SK-N-SH (cell line): ENCODE measurements around the gene NFASC. TPM values are rescaled to one million over a fixed set of nuclear protein-coding genes. Genes with fewer than 3 reads are reported as not detected.

ENCODE experiments used
- CTCF ChIA-PET: fragments of 300-600, 350-600 bp; formaldehyde crosslinking; extraction: SDS; loops from one replicate; lab custom pipeline; 2021; lab: Yijun Ruan, JAX
- POLR2A ChIA-PET: fragments of 350-600 bp; sonication (Branson Sonifier 250); formaldehyde crosslinking; extraction: SDS; loops from one replicate; lab custom pipeline; 2020; ENCODE audit warnings: antibody characterized with exemption, inconsistent platforms; lab: Yijun Ruan, JAX
- DNase-seq: peaks from one replicate; pipeline ENCODE4 v3.0.0; 2012
- H2AFZ ChIP-seq: fragments of 200-600 bp; sonication (generic); 2 replicates; pipeline ENCODE4 v1.8.1; 2016; ENCODE audit warnings: antibody characterized with exemption, mild to moderate bottlenecking, low read depth
- H3F3A ChIP-seq: fragments of 200-600 bp; sonication (generic); replicated peaks from 2 replicates; pipeline ENCODE3; 2016; ENCODE audit warnings: antibody characterized with exemption, mild to moderate bottlenecking; ENCODE audit not compliant: insufficient read depth
- H3K27ac ChIP-seq, 2 experiments: fragments of 200-500 bp in 1 of 2; fragments of 200-600 bp in 1 of 2; sonication (Bioruptor generic) in 1 of 2; sonication (generic), shearing (Covaris generic) in 1 of 2; 2 replicates each; pipeline versions ENCODE4 v1.5.1 to v1.6.1; 2014 to 2016; ENCODE audit warnings: low read depth in 2 of 2, inconsistent platforms in 1 of 2, low read length in 1 of 2, mild to moderate bottlenecking in 1 of 2, mixed read lengths in 1 of 2
- H3K27me3 ChIP-seq: fragments of 200-600 bp; sonication (generic), shearing (Covaris generic); 2 replicates; pipeline ENCODE4 v1.6.1; 2016; ENCODE audit warnings: mixed run types; ENCODE audit not compliant: insufficient read depth
- H3K36me3 ChIP-seq, 2 experiments: fragments of 200-500 bp in 1 of 2; fragments of 200-600 bp in 1 of 2; sonication (Bioruptor generic) in 1 of 2; sonication (generic) in 1 of 2; replicated peaks in 1 of 2; 2 replicates each; pipeline versions ENCODE3 to v1.5.1; 2014 to 2016; ENCODE audit warnings: low read length in 1 of 2, mild to moderate bottlenecking in 1 of 2; ENCODE audit not compliant: insufficient read depth in 2 of 2, control insufficient read depth in 1 of 2
- H3K4me1 ChIP-seq, 2 experiments: fragments of 200-500 bp in 1 of 2; fragments of 200-600 bp in 1 of 2; sonication (Bioruptor generic) in 1 of 2; sonication (generic), shearing (Covaris generic) in 1 of 2; 2 replicates each; pipeline versions ENCODE4 v1.5.1 to v1.6.1; 2014 to 2016; ENCODE audit warnings: low read depth in 1 of 2, low read length in 1 of 2, mixed run types in 1 of 2; ENCODE audit not compliant: insufficient read depth in 2 of 2, control insufficient read depth in 1 of 2
- H3K4me2 ChIP-seq: fragments of 200-600 bp; sonication (generic), shearing (Covaris generic); 2 replicates; pipeline ENCODE4 v1.6.1; 2017; ENCODE audit warnings: mixed run types
- H3K4me3 ChIP-seq, 2 experiments: fragments of 200-500 bp in 1 of 2; fragments of 200-600 bp in 1 of 2; sonication (Bioruptor generic) in 1 of 2; sonication (generic), shearing (Covaris generic) in 1 of 2; 2 replicates each; pipeline versions ENCODE4 v1.5.1 to v1.8.1; 2014 to 2016; ENCODE audit warnings: low read depth in 2 of 2, inconsistent platforms in 1 of 2, low read length in 1 of 2, mild to moderate bottlenecking in 1 of 2, mixed read lengths in 1 of 2, moderate library complexity in 1 of 2
- H3K79me2 ChIP-seq: fragments of 200-600 bp; sonication (generic); 2 replicates; pipeline ENCODE4 v1.8.1; 2017; ENCODE audit warnings: mild to moderate bottlenecking; ENCODE audit not compliant: insufficient read depth
- H3K9ac ChIP-seq: fragments of 200-600 bp; sonication (generic); 2 replicates; pipeline ENCODE4 v1.6.1; 2017; ENCODE audit warnings: mixed run types
- H3K9me2 ChIP-seq: fragments of 200-600 bp; sonication (generic); 2 replicates; pipeline ENCODE4 v1.6.1; 2017; ENCODE audit warnings: mixed run types
- H3K9me3 ChIP-seq: fragments of 200-600 bp; sonication (generic); 2 replicates; pipeline ENCODE4 v1.6.1; 2017; ENCODE audit warnings: mixed run types, mild to moderate bottlenecking, moderate library complexity
- H4K20me1 ChIP-seq: fragments of 200-600 bp; sonication (generic); 2 replicates; pipeline ENCODE4 v1.6.1; 2017; ENCODE audit warnings: mild to moderate bottlenecking, mixed run types; ENCODE audit not compliant: insufficient read depth
- CHD2 ChIP-seq: fragments of 150-350 bp; IDR thresholded peaks from 2 replicates; pipeline ENCODE4 v1.6.1; 2018; ENCODE audit warnings: low read length; ENCODE audit not compliant: partially characterized antibody
- EZH2phosphoT487 ChIP-seq: fragments of 200-600 bp; sonication (generic); IDR thresholded peaks from 2 replicates; pipeline ENCODE4 v1.6.1; 2017; ENCODE audit warnings: low read depth, mixed run types, mild to moderate bottlenecking, antibody characterized with exemption, moderate library complexity, borderline replicate concordance
- FOXJ3 ChIP-seq: sonication (generic); formaldehyde crosslinking; IDR thresholded peaks from 2 replicates; pipeline ENCODE4 v1.5.1; 2020; ENCODE audit warnings: mild to moderate bottlenecking, missing genetic modification reagents
- GABPA ChIP-seq: IDR thresholded peaks from 2 replicates; pipeline ENCODE4 v1.4.0; 2012; ENCODE audit warnings: low read depth, mild to moderate bottlenecking
- JUND ChIP-seq: IDR thresholded peaks from 2 replicates; pipeline ENCODE4 v1.4.0; 2012
- MAX ChIP-seq: IDR thresholded peaks from 2 replicates; pipeline ENCODE4 v1.4.0; 2012; ENCODE audit warnings: low read depth
- MXI1 ChIP-seq: IDR thresholded peaks from 2 replicates; pipeline ENCODE4 v1.6.1; 2012; ENCODE audit warnings: mild to moderate bottlenecking, low read depth, low read length, improper control_type of control experiment
- NFIC ChIP-seq: IDR thresholded peaks from 2 replicates; pipeline ENCODE4 v1.4.0; 2012; ENCODE audit warnings: borderline replicate concordance
- NRF1 ChIP-seq: IDR thresholded peaks from 2 replicates; pipeline ENCODE4 v1.6.1; 2012; ENCODE audit warnings: low read depth, mild to moderate bottlenecking, low read length
- RAD21 ChIP-seq: IDR thresholded peaks from 2 replicates; pipeline ENCODE4 v1.6.1; 2012; ENCODE audit warnings: mild to moderate bottlenecking, low read length
- REST ChIP-seq: IDR thresholded peaks from 2 replicates; pipeline ENCODE4 v1.6.1; 2012; ENCODE audit warnings: mild to moderate bottlenecking, low read depth, low read length, moderate library complexity
- RXRA ChIP-seq: IDR thresholded peaks from 2 replicates; pipeline ENCODE4 v1.4.0; 2012; ENCODE audit warnings: low read depth, mild to moderate bottlenecking, borderline replicate concordance
- SIN3A ChIP-seq: IDR thresholded peaks from 2 replicates; pipeline ENCODE4 v1.6.1; 2012; ENCODE audit warnings: low read depth, mild to moderate bottlenecking, low read length, moderate library complexity, borderline replicate concordance
- TAF1 ChIP-seq: IDR thresholded peaks from 2 replicates; pipeline ENCODE4 v1.6.1; 2012; ENCODE audit warnings: low read depth, mild to moderate bottlenecking, low read length, moderate library complexity, borderline replicate concordance
- TEAD4 ChIP-seq: IDR thresholded peaks from 2 replicates; pipeline ENCODE4 v1.4.0; 2012; ENCODE audit warnings: mild to moderate bottlenecking, borderline replicate concordance; ENCODE audit not compliant: insufficient read depth
- YY1 ChIP-seq: IDR thresholded peaks from 2 replicates; pipeline ENCODE4 v1.4.0; 2012; ENCODE audit warnings: low read depth, mild to moderate bottlenecking
- ZBTB33 ChIP-seq: IDR thresholded peaks from 2 replicates; pipeline ENCODE4 v1.4.0; 2012; ENCODE audit warnings: low read depth, borderline replicate concordance
- WGBS: methylation state at CpG from one replicate; pipeline ENCODE4 v1.1.6; 2017; ENCODE audit warnings: low lambda C conversion rate; 5-methylcytosine and 5-hydroxymethylcytosine counted together
- polyA plus RNA-seq, 3 experiments: library from polyadenylated mRNA; depleted of rRNA; stranded (reverse); fragments of >200 nt; gene quantifications; 2 replicates each; pipeline ENCODE4 v1.2.3, GENCODE V29; 2012
- TF ChIP-seq, protein P1 (sequence below): fragments of 150-350 bp; IDR thresholded peaks from 2 replicates; pipeline ENCODE4 v1.6.1; 2017; ENCODE audit warnings: antibody characterized with exemption, low read length, low read depth, borderline replicate concordance
- TF ChIP-seq, protein P2 (sequence below): fragments of 200-600 bp; sonication (generic); IDR thresholded peaks from 2 replicates; pipeline ENCODE4 v1.6.1; 2017; ENCODE audit warnings: antibody characterized with exemption, mild to moderate bottlenecking, moderate library complexity

NFASC gene
- polyA plus RNA-seq, 1 of the 3 experiments (the other 2 are of a cell fraction): 6.0 TPM

DNA sequence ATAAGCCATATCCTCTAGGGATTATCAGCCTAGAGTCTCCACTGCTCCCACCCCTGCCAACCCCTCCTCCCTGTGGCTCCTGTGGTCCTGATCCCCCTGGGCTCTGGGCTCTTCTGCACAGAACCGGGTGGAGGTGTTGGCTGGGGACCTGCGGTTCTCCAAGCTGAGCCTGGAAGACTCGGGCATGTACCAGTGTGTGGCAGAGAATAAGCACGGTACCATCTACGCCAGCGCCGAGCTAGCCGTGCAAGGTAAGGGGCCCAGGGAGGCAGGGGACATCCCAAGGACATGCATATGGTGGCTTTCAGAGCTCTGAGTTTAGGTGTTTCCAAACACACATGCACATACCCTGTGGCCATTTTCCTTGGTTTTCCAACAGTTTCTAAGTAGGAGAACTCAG, 191.7 kb downstream of the NFASC start:
- H3K4me2 ChIP-seq: no peak overlapping the region
- H4K20me1 ChIP-seq: no peaks in the 10 kb centered on the region
- H3K9me3 ChIP-seq: no peaks in the 10 kb centered on the region
- H3K79me2 ChIP-seq: no peaks in the 10 kb centered on the region
- peaks cover 0 to 5% of the 10 kb centered on the region in 2 experiments; a peak in 1 of 4 replicates for H3K4me1 ChIP-seq
- CTCF ChIA-PET: interaction anchor here (0.6 to 18.8 kb wide), 33 partner anchors 10 to 316 kb away, joined by 3 to 756 read pairs (median 15); partner anchors contain the start of genes CNTN2, RBBP5 and TMEM81
- no peak overlapping the region for H3K9ac ChIP-seq
- no peak overlapping the region for H3K27ac ChIP-seq
- 88% methylated on average over 7 of the region's 8 CpGs for WGBS
- no peaks in the 10 kb centered on the region for H3K27me3 ChIP-seq
- DNase-seq: no peak
- no peaks in the 10 kb centered on the region for H3F3A ChIP-seq
- no peaks in the 10 kb centered on the region for H3K36me3 ChIP-seq
- no peak overlapping the region for H3K4me3 ChIP-seq
- TF ChIP-seq NRF1 (no peak), YY1 (no peak), CHD2 (no peak), ZBTB33 (no peak), SIN3A (no peak), GABPA (no peak), REST (no peak), NFIC (no peak), MXI1 (no peak), FOXJ3 (no peak), TEAD4 (no peak), TAF1 (no peak), JUND (no peak), RXRA (no peak), RAD21 (no peak), EZH2phosphoT487 (no peak), MAX (no peak)
- TF ChIP-seq, protein P1, sequence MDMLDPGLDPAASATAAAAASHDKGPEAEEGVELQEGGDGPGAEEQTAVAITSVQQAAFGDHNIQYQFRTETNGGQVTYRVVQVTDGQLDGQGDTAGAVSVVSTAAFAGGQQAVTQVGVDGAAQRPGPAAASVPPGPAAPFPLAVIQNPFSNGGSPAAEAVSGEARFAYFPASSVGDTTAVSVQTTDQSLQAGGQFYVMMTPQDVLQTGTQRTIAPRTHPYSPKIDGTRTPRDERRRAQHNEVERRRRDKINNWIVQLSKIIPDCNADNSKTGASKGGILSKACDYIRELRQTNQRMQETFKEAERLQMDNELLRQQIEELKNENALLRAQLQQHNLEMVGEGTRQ: no peak
- TF ChIP-seq, protein P2, sequence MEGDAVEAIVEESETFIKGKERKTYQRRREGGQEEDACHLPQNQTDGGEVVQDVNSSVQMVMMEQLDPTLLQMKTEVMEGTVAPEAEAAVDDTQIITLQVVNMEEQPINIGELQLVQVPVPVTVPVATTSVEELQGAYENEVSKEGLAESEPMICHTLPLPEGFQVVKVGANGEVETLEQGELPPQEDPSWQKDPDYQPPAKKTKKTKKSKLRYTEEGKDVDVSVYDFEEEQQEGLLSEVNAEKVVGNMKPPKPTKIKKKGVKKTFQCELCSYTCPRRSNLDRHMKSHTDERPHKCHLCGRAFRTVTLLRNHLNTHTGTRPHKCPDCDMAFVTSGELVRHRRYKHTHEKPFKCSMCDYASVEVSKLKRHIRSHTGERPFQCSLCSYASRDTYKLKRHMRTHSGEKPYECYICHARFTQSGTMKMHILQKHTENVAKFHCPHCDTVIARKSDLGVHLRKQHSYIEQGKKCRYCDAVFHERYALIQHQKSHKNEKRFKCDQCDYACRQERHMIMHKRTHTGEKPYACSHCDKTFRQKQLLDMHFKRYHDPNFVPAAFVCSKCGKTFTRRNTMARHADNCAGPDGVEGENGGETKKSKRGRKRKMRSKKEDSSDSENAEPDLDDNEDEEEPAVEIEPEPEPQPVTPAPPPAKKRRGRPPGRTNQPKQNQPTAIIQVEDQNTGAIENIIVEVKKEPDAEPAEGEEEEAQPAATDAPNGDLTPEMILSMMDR: no peak
- H2AFZ ChIP-seq: no peak overlapping the region
- no peaks in the 10 kb centered on the region for H3K9me2 ChIP-seq
- POLR2A ChIA-PET: interaction anchor here (1.5 kb wide), 1 partner anchor 73 kb away, joined by 3 read pairs; no protein-coding TSS in a partner anchor
